Choroid plexus epithelial cell (primary cell): ENCODE results near the gene ULBP3.

Source experiments
- DNase-seq: peaks from one replicate; pipeline ENCODE4 v3.0.0-alpha.2; 2010; ENCODE audit warnings: low read depth
- H3K4me3 ChIP-seq: 2 replicates; pipeline ENCODE4 v1.5.1; 2011; ENCODE audit warnings: low read depth, mild to moderate bottlenecking, control low read depth, low read length, moderate library complexity
- TF ChIP-seq, protein P1 (sequence below): conservative IDR thresholded peaks from 2 replicates; pipeline ENCODE4 v1.5.1; 2011; ENCODE audit warnings: low read depth, mild to moderate bottlenecking, control low read depth, inconsistent platforms, low read length, moderate library complexity

The ULBP3 gene

DNA sequence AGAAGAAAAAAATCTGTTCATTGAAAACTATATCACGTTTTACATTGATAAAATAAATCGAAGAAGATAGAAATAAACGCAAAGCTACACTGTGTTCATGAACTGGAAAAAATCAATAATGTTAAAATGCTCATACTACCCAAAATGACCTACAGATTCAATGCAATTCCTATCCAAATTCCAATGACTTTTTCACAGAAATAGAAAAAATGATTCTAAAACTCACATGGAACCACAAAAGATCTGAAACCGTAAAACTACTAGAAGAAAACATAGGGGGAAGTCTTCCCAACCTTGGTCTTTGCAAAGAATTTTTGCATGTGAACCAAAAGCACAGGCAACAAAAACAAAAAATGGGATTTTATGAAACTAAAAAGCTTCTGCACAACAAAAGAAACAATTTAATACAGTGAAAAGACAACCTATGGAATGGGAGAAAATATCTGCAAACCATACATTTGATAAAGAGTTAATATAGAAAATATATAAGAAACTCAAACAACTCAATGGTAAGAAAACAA, 33.9 kb upstream of the ULBP3 start:
- TF ChIP-seq, protein P1, sequence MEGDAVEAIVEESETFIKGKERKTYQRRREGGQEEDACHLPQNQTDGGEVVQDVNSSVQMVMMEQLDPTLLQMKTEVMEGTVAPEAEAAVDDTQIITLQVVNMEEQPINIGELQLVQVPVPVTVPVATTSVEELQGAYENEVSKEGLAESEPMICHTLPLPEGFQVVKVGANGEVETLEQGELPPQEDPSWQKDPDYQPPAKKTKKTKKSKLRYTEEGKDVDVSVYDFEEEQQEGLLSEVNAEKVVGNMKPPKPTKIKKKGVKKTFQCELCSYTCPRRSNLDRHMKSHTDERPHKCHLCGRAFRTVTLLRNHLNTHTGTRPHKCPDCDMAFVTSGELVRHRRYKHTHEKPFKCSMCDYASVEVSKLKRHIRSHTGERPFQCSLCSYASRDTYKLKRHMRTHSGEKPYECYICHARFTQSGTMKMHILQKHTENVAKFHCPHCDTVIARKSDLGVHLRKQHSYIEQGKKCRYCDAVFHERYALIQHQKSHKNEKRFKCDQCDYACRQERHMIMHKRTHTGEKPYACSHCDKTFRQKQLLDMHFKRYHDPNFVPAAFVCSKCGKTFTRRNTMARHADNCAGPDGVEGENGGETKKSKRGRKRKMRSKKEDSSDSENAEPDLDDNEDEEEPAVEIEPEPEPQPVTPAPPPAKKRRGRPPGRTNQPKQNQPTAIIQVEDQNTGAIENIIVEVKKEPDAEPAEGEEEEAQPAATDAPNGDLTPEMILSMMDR: no peak
- no peak for DNase-seq
- H3K4me3 ChIP-seq: no peak overlapping the region

DNA sequence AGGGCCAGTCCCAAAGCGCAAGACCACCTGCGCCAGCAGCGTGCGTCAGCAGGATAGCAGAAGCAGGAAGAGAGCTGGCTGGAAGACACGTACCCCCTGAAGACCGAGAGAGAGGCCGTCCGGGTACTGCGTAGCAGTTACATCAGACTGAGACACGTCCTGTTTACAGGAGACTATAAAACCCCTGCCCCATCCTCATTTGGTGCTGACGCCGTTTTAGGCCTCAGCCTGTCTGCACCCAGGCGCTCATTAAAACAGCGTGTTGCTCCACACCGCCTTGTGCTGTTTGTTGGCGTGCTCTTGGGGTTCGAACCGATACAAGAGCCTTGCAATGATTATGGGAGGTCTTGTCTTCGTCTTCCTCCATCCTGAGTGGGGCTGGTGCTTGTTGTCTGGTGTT, 31.8 kb upstream of the ULBP3 start:
- TF ChIP-seq, protein P1: no peak
- no peak overlapping the region for H3K4me3 ChIP-seq
- no peak for DNase-seq

DNA sequence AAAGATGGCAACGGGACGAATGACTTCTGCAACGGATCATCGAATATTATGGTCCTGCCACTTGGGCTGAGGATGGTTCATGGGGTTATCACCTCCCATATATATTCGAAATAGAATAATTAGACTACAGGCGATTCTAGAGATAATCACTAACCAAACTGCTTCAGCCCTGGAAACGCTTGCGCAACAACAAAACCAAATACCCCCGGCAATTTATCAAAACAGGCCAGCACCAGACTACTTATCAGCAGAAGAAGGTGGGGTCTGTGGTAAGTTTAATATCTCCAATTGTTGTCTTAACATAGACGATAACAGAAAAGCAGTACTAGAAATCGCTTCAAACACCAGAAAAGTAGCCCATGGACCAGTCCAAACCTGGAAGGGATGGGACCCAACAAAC, 31.0 kb upstream of the ULBP3 start:
- H3K4me3 ChIP-seq: no peak overlapping the region
- no peak for DNase-seq
- TF ChIP-seq, protein P1: no peak

DNA sequence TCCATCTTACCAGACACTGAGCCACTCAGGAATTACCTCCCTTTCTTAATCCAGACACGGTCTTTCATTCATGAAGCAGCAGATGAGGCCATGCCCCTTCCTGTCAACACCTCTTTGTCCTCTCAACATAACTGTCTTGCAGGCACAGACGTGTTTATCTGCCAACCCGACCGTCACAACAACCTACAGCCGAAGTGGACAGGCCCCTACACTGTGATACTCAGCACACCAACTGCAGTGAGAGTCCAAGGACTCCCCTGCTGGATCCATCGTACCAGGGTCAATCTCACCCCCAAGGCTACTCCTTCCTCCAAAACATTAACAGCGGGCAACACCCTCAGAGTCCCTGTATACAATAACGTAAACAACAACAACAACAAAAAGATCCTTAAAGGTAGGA, 30.6 kb upstream of the ULBP3 start:
- DNase-seq: no peak
- no peak overlapping the region for H3K4me3 ChIP-seq
- TF ChIP-seq, protein P1: no peak

DNA sequence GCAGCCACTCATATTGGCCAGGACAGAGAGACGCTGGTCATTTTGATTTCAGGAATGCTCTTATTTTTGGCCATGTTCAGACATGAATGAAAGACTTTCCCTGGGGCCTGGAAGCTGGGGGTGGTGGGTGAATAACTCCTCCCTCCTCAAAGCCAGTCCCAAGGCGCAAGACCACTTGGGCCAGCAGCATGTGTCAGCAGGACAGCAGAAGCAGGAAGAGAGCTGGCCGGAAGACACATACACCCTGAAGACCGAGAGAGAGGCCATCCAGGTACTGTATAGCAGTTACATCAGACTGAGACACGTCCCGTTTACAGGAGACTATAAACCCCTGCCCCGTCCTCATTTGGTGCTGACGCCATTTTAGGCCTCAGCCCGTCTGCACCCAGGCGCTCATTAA, 29.2 kb upstream of the ULBP3 start:
- TF ChIP-seq, protein P1: no peak
- no peak overlapping the region for H3K4me3 ChIP-seq
- DNase-seq: no peak

DNA sequence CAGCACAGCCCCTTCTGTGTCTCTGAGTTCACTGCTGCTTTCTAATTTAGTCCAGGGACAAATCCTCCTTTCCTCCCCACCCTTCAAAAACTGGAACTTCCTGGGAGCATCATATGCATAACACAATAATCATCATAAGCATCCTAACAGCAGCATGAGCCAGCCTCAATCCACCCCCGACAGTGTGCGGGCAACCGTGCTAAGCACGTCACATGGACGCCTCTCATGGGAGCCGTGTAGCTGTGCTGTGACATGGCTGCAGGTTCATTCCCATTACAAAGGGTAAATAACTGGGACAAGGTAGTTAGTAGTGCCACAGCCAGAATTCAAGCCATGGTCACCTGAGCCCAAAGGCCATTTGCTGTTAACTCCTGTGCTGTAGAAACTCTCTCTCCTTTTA, 24.5 kb upstream of the ULBP3 start:
- no peak overlapping the region for H3K4me3 ChIP-seq
- DNase-seq: no peak
- TF ChIP-seq, protein P1: no peak

DNA sequence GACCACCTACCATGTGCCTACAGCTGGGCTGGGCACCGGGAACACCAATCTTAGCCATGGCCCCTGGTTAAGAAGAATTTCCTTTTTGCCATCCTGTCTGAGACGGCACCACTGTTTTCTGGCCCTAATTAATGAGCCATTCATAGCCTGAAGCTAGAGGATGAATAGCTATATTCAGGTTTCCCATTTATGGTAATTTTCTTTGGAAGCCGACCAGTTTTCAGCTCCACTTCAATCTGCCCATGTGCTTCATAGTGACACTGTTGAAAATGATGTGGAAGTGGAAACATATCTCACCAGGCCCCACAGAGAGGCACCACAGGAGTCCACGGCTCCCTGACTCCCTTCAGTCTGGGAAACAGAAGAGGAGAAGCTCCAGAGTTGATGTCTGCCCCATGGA, 22.6 kb upstream of the ULBP3 start:
- TF ChIP-seq, protein P1: no peak
- no peak for DNase-seq
- no peak overlapping the region for H3K4me3 ChIP-seq
